ENCODE results near the gene GORAB.

GORAB gene

GRCh38 chr1:170590921-170591705, 59.1 kb downstream of the GORAB start:
- in situ Hi-C loops (cut with MboI; ENCODE audit: low sequenced_read_pairs), result no loop called here

GRCh38 chr1:170592591-170593111, 60.7 kb downstream of the GORAB start:
- in situ Hi-C loops (cut with MboI; ENCODE audit: low sequenced_read_pairs), result no loop called here

DNA sequence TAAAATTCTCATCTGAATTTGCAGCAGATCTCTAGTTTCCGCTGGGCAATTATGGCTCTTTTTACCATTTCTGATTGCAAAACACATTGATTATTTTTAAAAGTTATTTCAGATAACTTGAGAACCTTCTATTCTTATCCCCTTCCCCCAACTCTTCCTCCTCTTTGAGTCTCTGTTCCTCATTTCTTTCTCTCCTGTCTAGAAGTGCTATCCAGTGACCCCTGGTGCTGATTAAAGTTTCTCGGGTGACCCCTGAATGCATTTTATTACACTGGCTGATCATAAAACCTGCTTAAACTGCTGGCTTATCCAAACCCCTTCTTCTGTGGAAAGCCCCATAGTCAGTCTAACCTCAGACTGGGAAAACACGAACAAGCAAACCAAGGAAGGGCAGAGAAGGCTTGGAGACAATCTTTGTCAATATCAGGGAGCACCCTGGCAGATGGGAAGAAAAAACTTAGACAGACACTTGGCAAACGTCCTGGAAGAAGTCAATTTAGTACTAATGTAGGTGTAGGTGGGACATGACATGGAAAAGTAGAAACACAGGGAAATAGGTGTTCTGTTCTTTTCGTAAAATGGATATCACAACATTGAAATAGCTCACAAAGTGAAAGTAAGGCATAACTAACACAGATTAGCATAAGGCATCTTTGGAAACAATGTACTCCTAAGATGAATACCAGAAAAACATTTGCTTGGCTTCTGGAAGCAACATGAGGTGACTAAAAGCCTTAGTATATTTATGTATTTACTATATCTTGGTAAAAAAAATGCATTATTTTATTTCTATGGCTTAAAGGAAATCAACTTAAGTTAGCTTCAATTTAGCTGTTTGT, 61.4 kb downstream of the GORAB start:
- in situ Hi-C loops (cut with MboI; ENCODE audit: low sequenced_read_pairs), result no loop called here

GRCh38 chr1:170594066-170594626, 62.2 kb downstream of the GORAB start:
- in situ Hi-C loops (cut with MboI; ENCODE audit: low sequenced_read_pairs), result no loop called here

GRCh38 chr1:170596701-170597100, 64.7 kb downstream of the GORAB start:
- in situ Hi-C loops (cut with MboI; ENCODE audit: low sequenced_read_pairs), result no loop called here

DNA sequence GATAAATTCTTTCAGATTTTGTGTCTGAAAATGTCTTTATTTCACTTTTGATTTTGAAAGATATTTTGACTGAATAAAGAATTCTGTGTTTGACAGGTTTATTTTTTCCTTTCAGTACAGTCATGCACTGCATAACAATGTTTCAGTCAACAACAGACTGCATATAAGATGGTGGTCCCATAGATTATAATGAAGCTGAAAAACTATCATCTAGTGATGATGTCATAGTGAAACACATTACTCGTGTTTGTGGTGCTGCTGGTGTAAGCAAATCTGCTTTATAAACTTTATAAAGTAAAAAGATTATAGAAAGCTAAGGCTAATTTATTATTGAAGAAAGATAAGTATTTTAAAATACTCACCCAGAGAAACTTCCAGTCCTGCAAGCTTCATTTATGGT, 66.7 kb downstream of the GORAB start:
- in situ Hi-C loops (cut with MboI; ENCODE audit: low sequenced_read_pairs), result no loop called here

DNA sequence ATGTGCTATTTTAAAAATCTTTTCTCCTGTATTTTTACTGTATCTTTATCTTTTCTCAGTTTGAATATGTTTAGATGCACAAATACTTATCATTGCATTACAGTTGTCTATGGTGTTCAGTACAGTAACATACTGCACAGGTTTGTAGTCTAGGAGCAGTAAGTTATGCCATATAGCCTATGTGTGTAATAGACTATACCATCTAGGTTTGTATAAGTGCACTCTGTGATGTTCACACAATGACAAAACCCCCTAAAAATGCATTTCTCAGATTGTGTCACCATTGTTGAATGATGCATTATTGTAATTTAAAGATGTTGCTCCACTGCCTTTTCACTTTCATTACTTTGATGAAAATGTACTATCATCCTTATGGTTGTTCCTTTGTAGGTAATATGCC, 67.1 kb downstream of the GORAB start:
- in situ Hi-C loops (cut with MboI; ENCODE audit: low sequenced_read_pairs), result no loop called here

- in situ Hi-C loops (cut with MboI; ENCODE audit: low sequenced_read_pairs), result no loop called here
These were observed 69.9 kb downstream of the GORAB start for GRCh38 chr1:170601866-170602265.

All from HL-60/S4 treated with retinoic acid at 250 ng/mL for 4 days and 3 days (cell line).